ENCODE data around the gene UBE2H.
"Not testable (repeated sequence)": the region's sequence is repeated elsewhere in the genome, so short reads cannot be mapped to it uniquely, and the experiment has no call there.

The UBE2H gene

DNA sequence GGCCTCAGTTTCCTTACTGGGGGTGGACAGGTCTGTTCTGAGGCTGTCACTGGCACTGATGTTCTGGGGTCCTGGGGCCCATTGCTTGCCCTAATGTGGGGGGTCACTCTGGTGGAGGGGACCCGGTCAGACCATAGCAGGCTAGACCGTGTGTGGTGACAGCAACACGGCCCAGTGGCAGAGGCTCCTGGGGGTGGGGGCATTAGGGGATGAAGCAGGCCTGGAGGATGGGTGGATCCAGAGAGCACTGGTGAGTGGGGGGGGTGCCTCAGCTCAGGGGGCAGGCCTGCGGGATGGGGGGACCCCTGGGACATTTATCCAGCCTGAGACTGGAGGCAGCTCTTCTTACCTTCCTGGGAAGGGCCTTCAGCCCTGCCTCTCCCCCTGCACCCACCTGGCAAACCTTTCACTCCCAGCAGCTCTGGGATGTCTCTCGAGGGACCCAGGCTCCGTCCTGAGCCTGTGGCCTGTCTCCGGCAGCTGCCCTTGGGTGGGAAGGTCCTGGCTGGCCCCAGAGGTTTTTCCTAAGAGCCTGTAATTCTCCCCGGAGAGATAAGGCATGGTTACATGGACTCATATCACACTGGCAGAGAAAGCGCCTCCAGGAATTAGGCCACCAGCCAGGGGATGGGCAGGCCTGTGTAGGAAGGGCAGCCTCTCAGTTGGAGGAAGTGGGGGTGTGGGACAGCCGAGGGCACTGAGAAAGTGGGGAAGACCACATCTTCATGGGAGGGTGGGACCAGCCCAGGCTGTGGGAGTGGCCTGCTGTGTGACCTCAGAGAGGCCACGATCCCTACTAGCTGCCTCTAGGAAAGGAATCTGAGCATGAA, 147.7 kb downstream of the UBE2H start:
- DNase-seq, result no peak

DNA sequence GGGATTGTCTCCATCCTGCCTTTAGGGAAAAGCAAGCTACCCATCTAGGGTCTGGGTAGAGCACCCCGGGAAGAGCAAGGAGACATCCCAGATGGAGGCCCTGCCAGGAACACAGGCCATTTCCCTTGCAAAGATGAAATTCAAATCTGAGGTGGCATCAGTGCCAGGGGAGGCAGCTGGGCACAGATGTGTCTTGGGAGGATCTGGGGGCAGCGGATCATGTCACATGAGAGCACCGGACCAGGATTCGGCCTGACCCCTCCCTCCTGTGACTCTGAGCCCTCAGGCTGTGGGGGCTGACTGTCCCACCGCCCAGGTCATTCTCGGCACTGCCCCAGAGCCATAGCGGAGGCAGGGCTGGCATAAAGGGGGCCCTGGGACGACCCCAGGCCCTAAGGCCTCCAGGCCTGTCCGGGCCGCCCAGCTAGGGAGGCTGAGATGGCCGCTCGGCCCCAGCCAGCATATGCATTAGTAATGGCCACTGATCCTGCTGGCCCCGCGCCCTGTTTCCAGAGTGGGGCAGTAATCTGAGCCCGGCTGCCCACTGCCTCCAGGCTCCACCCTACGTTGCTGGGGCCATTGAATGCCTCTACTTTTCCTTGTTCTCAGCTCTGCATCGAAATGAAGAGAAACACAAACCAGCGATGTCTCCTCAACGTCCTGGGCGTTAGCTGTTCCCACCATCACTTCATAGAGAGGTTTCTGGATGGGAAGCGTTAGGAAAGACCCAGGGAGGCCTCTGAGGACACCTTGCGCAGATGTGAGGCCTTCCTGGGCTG, 148.5 kb downstream of the UBE2H start:
- no peak for DNase-seq

DNA sequence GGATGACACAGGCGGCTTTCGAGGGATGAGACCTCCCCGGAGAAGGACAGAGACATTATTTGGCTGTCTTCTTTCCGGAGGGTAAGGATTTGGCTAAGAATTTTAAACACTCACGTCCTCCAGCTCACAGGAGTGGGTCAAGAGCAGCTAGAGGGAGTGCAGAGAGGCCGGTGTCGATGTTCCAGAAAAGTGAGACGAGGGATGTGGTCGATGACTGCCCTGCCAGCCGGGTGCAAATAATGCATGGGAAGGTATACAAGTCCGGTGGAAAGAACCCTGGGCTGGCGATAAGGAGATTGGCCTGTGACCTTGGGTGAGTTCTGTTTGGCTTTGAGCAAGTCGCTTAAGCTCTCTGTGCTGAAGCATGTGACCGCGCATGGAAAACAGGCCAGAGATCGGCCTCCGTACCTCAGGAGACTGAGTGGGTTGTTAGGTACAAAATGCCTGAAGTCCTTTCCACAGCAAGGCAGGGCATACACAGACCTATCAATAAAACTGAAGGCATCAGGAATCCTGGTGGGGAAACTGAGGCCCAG, 149.1 kb downstream of the UBE2H start:
- no peak for DNase-seq

DNA sequence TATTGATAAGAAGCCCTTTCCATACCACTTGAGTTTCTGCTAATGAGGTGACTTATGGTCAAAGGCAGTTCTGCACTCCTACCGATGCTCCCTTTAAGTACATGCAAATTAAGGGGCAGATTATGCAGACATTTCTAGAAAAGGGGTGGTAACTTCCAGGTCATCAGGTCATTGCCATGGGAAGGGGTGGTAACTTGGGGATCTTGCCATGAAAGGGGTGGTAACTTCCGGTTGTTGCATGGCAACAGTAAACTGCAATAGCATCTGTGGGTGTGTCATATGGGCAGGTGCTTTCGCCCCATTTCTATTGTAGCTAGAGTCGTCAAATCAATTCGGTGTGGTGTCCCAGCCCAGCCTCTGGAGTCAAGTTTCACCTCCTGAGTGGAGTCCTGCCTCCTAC, 150.9 kb downstream of the UBE2H start:
- peak; percentile 77 for DNase-seq

DNA sequence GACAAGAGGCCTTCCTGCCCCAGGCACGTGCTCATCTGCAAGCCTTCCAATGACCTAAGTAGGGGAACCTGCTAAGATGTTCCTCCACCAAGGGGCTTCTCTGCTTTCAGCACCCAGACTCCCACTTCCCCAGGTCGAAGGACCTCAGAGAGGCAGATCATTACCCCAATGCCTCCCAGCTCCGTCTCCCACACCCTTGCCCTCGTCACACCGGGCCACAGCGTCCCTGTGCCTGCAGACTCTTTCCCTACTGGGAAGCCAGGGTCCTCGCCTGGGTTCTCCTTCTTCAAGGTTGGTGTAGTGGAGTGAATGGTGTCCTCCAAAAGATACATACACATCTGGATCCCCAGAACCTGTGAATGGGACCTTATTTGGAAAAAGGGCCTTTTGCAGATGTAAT, 151.9 kb downstream of the UBE2H start:
- no peak for DNase-seq

DNA sequence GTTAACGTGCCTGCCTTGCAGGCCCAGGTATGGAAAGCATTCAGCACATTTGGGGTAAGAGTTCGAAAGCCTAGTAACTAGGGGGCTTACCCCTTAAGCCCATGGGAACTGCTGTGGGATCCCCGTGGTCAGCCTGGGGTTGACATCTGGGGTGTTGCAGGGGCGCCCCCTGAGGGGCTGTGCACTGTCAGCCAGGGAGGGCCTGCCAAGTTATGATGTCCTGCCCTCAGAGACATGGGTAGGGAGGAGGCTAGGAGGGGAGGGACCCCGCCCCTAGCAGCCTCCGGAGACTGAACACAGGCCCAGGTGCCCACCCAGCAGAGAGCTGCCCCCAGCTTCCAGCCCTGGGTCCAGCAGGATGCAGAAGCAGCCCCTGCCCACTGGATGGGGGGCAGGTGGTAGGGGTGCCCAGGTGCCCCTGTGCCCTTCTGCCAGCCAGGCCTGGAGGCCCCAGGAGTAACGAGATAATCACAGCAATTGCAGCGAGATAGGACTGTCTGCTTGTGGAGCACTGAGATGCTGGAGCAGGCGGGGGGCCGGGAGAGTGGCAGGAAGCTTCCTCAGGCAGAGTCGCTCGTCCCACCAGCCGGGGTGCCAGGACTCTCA, 153.3 kb downstream of the UBE2H start:
- no peak for DNase-seq

DNA sequence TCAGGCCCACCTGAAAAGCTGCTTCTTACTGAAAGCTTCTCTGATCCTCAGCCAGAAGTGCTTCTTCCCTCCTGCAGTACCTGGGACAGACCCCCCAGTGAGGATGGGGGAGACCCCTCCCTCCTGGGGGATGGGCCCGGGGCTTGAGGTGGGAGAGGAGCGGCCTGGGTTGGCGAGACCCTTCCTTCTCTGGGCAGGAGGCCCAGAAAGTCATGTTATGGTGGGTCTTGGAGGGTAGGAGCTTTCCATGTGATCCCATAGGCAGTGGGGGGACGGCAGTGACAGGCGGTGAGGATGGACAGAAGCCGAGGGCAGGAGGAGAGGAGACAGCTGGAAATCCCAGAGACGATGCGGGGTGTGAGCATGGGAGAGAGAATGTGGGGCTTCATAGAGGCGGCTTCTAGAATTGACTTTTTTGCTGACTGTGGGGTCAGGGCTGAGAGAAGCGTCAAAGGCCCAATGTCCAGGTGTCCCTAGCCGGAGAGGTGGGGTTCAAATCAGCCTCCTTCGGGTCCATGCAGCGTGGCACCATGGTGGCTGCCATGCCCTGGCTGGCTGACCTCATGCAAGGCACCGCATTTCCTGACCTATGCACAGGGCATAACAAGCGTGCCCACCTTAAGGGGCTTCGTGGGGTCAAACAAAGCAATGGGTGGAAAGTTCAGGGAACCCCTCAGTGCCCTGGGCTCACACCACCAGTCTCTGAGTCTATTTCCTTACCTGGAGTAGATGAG, 154.0 kb downstream of the UBE2H start:
- DNase-seq, result no peak

DNA sequence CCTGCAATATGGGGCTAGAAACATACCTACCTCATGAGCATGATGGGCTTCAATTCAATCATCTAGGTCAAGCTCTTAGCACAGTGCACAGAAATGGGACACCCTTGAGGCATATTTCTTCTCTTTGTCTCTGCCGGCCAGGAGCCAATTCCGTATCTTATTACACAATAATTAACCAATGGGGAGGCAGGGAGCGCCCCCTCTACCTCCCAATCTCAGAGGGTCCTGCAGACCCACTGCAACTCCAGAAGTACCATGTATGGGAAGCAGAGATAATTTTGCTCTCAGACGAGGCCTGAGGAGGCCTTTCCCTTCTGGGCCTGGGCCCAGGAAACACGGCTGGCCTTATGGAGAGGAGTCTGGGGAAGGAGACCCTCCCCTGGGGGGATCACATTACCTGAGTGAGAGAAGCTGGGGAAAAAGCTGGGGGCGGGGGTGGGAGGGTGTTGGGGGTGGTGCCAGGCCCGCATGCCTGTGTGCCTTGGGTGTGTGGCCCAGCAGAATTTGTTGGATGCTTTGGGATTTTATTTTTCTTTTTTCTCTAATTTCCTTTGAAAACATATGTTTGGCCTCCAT, 155.5 kb downstream of the UBE2H start:
- peak; percentile 70 for DNase-seq

DNA sequence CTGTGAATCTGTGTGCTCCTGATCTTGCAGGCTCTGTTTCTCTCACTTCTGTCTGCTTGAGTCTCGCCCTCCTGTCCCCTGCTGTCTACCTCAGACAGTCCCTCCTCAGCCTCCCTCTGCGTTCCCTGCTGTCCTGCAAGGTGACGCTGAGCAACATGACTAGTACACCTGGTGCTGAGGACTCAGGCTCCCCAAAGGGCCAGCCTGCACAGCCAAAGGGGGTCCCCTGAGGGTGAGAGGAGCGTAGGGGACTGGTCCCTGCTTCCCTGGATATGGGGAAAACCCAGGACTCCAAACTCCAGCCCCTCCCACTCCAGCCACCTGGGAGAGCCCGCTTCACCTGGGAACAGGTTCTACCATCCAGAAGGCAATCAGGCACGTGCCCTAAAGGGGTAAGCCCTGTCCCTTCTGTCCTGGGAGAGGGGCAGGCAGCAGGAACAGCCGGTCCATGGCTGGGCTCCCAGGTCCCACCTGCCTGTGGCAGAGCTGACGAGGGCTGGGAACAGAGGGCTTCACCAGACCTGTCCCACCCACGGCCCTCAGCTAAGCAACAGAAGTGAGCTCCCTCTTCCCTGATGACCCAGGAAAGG, 156.5 kb downstream of the UBE2H start:
- no peak for DNase-seq

DNA sequence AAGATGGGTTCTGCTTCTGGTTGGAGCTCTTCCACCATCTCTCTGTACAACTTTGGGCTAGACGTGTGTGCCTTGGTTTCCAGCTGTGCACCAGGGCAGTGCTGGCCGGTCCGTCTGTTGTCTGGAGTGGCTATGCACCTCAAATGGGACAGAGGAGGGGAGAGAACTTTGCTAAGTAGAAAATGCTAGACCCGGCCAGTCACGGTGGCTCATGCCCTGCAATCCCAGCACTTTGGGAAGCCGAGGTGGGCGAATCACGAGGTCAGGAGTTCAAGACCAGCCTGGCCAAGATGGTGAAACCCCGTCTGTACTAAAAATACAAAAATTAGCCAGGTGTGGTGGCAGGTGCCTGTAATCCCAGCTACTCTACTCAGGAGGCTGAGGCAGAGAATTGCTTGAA, 158.3 kb downstream of the UBE2H start:
- not testable (repeated sequence) for DNase-seq

DNA sequence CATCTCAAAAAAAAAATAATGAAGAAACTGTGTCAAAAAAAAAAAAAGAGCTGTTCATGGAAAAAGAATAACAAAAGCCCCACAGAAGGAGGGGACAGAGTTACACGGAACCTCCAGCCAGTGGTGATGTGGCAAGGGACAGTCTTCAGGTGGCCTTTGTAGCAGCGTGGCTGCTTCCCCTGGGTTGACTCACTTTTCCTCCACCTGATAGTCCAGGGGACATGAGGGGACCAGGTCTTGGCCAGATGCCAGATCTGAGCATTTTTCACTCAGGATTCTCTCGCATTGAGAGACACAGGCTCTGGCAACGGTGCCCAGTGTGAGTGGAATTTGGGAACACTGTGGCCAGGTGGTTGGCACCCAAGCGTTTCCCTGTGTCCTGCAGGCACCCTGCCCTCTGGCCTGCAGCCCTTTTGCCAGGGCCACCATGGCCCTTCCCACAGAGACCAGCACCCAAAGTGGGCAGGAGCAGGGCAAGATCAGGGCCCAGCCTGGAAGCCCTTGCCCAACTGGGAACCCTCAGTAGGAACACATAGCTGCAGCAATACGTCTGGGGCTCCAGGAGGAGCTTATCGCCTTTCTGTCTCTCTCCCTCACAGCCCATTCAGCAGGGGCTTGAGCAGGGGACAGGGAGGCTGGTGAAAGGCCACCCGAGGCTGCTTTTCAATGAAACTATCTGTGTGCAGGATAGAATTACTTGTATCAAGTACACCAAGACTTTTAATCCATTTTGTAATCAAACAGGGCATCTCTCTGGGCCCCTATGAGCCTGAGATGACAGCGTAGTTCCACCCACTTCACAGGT, 159.1 kb downstream of the UBE2H start:
- no peak for DNase-seq

DNA sequence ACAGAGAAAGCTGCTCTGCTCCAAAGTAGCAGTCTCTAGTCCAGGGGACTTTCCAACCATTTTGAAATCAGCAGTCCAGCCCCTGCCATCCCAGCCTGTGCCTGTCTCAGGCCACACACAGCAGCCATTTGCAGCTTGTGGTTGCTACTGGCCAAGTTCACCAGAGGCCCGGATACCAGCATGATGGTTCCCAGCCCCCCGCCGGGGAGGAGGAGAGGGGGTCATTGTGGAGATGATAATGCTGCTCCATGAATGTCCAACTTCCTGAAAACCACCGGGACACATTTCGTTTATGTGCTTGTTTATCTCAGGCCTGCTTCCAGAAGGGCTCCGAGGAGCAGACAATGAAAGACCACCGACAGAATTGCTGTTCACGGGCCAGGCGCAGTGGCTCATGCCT, 160.0 kb downstream of the UBE2H start:
- no peak for DNase-seq

DNA sequence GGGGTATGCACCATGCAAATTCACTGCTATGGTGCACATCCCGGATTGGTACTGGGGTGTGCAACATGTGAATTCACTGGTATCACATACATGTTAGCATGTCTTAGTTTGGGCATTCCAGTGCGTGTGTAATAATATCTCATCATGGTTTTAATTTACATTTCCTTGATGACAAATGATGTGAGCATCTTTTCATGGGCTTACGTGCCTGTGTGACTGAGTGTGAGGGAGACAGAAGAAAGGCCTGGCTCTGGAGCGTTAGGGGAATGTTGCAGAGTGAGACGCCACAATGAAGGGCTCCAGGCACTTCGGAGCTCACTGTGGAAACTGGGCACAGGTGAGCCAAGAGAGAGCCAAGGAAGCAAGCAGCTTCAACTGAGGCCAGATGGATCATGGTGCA, 162.6 kb downstream of the UBE2H start:
- no peak for DNase-seq

DNA sequence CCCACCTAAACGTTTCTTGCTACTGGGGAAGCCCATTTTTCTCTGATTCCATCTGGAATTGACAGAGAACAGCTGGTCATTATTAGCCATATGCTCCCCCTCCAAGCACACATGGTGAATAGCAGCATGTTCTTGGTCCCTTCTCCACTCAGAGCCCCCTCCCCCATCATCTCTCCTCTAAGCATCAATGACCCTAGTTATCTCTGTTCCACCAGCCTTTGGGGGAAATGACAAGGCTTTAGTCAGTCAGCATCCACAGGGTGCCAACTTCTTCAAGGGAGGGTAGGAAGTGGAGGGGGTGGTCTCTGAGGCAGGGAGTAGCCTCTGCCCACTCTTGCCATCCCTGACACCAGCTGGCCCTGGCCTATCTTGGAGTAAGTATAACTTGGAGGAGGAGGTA, 163.1 kb downstream of the UBE2H start:
- DNase-seq, result no peak

DNA sequence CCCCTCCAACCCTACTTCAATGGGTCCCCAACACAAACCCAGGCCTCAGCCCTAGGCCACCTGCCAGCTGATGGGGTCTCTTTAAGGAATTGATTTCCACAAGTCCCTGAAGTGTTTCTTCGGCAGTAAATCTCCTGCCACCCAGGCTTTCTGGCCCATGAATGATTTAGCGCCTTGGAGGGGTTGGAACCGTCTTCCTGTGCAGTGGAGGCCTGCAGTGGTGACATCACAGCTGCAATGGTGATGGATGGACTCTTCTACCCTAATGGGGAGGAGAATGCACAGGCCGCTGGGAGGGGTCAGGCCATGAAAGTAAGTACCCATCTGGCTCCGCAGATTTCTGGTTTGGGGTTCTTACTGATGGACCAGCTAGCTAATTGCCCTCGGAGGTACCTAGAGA, 163.8 kb downstream of the UBE2H start:
- no peak for DNase-seq

DNA sequence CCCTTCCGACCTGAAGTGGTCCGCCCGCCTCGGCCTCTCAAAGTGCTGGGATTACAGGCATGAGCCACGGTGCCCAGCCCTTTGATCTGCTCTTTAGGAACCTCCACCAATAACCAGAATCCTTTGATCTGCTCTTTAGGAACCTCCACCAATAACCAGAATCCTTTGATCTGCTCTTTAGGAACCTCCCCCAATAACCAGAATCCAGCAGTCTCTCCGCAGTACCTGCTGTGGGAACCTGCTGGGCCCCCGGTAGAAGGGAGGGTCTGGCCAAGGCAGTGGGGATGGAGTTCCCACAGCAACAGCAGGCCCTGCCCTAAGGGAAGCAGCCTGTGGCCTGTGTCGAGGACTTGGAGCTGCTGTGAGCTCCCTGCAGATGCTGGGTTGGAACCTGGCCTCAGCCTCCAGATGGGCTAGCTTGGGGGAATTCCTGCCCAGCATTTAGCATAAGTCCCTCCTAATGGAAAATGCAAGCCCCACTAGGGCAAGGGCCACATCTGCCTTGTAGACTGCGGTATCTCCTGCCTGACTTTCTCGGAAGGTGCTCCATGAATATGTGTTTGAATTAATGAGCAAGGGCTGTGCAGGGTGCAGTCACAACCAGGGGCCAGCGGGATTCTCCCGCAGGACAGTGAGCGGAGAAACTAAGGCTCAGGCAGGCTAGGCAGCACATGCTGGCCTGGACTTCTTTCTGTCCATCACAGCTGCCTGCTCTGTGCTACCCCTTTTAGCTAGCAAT, 165.8 kb downstream of the UBE2H start:
- DNase-seq, result no peak

DNA sequence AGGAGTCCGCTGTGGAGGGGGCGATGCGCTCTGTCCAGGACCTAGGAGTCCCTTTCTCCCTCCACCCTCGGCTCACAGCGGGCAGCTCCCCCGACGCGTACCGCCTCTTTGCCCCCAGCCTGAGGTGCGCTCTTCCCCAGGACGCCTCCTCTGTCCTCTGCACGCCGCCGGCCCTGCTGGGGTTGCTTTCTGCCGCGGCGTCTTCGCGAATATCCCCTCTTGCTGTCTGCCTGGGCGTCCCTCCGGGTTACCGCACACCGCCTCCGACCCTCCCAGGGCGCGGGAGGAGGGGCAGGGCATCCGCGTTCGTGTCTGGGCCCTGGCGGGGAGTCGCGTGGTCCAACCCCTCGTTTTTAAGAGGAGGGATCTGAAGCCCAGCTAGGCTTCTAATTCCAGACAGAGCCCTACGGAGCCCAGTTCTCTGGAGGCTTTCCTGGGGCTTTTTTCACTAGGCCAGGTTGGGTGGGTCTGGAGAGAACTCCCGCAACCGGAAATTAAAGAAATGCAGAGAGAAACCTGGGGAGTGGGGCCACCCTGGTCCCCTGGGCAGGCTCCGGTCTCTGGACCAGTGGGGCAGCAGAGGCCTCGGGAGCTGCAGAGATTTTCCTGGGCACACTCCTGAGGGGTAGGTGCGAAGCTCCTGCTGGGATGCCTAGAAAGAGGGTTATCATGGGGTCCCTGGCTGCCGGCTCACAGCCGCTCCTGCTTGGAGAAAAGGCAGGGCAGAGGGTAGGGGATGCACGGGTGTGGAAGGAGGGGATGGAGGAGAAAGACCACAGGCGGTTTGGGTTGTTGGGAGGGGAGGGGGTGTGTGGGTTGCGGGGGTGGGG, 166.9 kb downstream of the UBE2H start:
- no peak for DNase-seq

DNA sequence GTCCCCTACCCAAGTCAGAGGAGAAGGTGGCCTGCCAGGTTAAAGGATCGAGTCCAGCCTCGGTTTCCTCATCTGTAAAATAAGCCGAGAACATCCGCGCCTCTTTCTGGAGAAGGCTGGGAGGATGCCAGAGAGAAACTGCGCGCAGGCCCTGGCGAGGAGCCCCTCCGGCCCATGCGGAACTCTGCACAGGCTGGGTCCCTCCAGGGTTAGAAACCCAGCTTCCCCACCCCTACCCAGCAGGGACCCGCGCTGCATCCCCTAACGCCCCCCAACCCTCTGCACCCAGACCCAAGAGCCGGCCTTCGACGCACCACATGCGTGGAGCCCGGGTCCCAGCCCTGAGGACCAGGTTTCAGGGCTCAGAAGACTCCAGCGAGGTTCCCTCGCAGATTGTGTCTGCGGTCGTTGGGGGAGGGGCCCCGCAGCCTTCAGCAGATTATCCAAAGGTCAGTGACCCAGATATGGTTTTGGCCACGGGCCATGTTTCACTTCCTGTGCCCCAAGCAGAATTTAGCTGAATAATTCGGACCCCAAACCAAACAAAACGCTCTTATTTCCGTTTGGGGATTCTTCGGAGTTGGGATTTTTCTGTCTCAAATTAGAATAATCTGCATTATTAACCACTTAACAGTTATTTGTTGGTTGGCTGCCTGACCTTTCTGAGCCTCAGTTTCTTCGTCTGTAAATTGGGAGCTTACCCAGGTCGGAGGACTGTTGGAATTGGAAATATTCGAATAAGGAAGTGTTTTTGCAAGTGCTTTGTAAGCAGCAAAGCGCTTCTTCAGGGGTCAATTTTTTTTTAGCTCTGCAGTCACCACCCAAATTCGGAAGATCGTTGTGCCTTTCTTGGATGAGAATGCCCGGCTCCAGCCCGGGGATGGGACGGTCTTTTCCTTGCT, 167.7 kb downstream of the UBE2H start:
- no peak for DNase-seq

DNA sequence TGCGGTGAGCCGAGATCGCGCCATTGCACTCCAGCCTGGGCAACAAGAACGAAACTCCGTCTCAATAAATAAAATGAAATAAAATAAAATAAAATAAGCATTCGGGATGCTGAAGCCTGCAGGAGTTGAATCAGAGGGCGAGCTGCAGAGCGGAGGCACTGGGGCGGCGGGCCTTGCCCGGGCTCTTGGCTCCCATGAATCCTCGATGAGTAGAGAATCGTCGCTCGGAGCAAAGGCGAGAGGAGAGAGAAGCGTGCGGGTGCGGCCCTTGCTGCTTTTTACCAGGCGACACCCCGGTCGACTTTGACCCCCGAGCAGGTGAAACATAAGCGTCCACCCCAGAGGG, 168.3 kb downstream of the UBE2H start:
- DNase-seq, result no peak

All from NCI-H1436 (cell line).